Measurements from ENCODE around the gene KLHL22. TPM values are rescaled to one million over a fixed set of nuclear protein-coding genes. Genes with fewer than 3 reads are reported as not detected.

KLHL22 gene
- total and polyA plus RNA-seq, 2 of the 13 experiments (the other 11 are each of a cell fraction or from before 2014, with no cell fraction given) = 10.9 to 14.8 TPM

DNA sequence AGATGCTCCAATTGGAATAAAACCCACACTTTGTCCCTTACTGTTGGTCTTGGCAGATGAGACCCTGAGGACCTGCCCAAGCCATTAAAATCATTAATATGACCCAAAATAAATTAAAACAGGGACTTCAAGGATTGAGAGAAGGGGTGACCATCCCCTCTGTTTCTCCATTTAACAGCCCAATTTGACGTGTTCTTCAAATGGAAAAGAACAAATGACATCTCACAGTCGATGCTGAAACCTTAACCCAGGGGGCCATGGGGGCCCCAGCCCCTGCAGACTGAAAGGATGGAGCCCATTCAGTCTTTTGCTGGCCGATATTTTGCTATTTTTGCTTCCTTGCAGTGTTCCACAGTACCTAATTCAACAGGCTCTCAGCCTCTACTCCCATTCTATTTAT lies 81.1 kb downstream of the KLHL22 start:
- no peaks in the 10 kb centered on the region for H4K20me1 ChIP-seq (ENCODE audit: insufficient read depth, low read length)
- H3K9ac ChIP-seq (ENCODE audit: insufficient read depth, low read depth, low read length) = no peak overlapping the region
- peaks cover 0 to 8% of the 10 kb centered on the region in 2 experiments; a peak in 2 of 5 replicates for H3K27me3 ChIP-seq (ENCODE audit: control insufficient read depth in 1 of 2, insufficient read depth in 2 of 2, low read length in 2 of 2)
- H2AFZ ChIP-seq (ENCODE audit: low read length) = no peak overlapping the region
- no TSS peak for BruUV-seq (replicated peaks)
- no peak for TF ChIP-seq DNMT3B (CRISPR knock-in tag; conservative IDR thresholded peaks at IDR 0.05)
- TF ChIP-seq, protein P1, sequence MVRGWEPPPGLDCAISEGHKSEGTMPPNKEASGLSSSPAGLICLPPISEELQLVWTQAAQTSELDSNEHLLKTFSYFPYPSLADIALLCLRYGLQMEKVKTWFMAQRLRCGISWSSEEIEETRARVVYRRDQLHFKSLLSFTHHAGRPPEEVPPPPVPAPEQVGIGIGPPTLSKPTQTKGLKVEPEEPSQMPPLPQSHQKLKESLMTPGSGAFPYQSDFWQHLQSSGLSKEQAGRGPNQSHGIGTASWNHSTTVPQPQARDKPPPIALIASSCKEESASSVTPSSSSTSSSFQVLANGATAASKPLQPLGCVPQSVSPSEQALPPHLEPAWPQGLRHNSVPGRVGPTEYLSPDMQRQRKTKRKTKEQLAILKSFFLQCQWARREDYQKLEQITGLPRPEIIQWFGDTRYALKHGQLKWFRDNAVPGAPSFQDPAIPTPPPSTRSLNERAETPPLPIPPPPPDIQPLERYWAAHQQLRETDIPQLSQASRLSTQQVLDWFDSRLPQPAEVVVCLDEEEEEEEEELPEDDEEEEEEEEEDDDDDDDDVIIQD (CRISPR knock-in tag; IDR thresholded peaks at IDR 0.05; ENCODE audit: low read depth) = no peak
- TF ChIP-seq SMARCE1 (IDR thresholded peaks at IDR 0.05; ENCODE audit: borderline replicate concordance) = no peak
- TF ChIP-seq SMYD3 (CRISPR knock-in tag; IDR thresholded peaks at IDR 0.05) = no peak
- TF ChIP-seq SOX13 (IDR thresholded peaks at IDR 0.05) = no peak
- TF ChIP-seq SOX13 (CRISPR knock-in tag; conservative IDR thresholded peaks at IDR 0.05 in 1 of 2, IDR thresholded peaks at IDR 0.05 in 1 of 2) = no peak
- TF ChIP-seq, protein P2, sequence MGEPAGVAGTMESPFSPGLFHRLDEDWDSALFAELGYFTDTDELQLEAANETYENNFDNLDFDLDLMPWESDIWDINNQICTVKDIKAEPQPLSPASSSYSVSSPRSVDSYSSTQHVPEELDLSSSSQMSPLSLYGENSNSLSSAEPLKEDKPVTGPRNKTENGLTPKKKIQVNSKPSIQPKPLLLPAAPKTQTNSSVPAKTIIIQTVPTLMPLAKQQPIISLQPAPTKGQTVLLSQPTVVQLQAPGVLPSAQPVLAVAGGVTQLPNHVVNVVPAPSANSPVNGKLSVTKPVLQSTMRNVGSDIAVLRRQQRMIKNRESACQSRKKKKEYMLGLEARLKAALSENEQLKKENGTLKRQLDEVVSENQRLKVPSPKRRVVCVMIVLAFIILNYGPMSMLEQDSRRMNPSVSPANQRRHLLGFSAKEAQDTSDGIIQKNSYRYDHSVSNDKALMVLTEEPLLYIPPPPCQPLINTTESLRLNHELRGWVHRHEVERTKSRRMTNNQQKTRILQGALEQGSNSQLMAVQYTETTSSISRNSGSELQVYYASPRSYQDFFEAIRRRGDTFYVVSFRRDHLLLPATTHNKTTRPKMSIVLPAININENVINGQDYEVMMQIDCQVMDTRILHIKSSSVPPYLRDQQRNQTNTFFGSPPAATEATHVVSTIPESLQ (CRISPR knock-in tag; conservative IDR thresholded peaks at IDR 0.05) = no peak
- no peak for TF ChIP-seq YEATS4 (CRISPR knock-in tag; IDR thresholded peaks at IDR 0.05; ENCODE audit: borderline replicate concordance)
- TF ChIP-seq CBFB (CRISPR knock-in tag; IDR thresholded peaks at IDR 0.05) = no peak
- TF ChIP-seq TRIM24 (CRISPR knock-in tag; IDR thresholded peaks at IDR 0.05) = no peak
- TF ChIP-seq, protein P3, sequence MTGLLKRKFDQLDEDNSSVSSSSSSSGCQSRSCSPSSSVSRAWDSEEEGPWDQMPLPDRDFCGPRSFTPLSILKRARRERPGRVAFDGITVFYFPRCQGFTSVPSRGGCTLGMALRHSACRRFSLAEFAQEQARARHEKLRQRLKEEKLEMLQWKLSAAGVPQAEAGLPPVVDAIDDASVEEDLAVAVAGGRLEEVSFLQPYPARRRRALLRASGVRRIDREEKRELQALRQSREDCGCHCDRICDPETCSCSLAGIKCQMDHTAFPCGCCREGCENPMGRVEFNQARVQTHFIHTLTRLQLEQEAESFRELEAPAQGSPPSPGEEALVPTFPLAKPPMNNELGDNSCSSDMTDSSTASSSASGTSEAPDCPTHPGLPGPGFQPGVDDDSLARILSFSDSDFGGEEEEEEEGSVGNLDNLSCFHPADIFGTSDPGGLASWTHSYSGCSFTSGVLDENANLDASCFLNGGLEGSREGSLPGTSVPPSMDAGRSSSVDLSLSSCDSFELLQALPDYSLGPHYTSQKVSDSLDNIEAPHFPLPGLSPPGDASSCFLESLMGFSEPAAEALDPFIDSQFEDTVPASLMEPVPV (CRISPR knock-in tag; IDR thresholded peaks at IDR 0.05) = no peak
- no peak for TF ChIP-seq ZNF382 (CRISPR knock-in tag; IDR thresholded peaks at IDR 0.05; ENCODE audit: borderline replicate concordance)
- TF ChIP-seq STAT5B (CRISPR knock-in tag; IDR thresholded peaks at IDR 0.05) = no peak
- no peak for TF ChIP-seq YY1 (IDR thresholded peaks at IDR 0.05; ENCODE audit: insufficient read depth, insufficient replicate concordance, low read depth, low read length)
- no peak for TF ChIP-seq ZNF124 (CRISPR knock-in tag; IDR thresholded peaks at IDR 0.05)
- no peak for TF ChIP-seq ZNF614 (CRISPR knock-in tag; IDR thresholded peaks at IDR 0.05; ENCODE audit: borderline replicate concordance)
- TF ChIP-seq KDM3A (CRISPR knock-in tag; IDR thresholded peaks at IDR 0.05; ENCODE audit: low read depth) = no peak
- TF ChIP-seq, protein P4, sequence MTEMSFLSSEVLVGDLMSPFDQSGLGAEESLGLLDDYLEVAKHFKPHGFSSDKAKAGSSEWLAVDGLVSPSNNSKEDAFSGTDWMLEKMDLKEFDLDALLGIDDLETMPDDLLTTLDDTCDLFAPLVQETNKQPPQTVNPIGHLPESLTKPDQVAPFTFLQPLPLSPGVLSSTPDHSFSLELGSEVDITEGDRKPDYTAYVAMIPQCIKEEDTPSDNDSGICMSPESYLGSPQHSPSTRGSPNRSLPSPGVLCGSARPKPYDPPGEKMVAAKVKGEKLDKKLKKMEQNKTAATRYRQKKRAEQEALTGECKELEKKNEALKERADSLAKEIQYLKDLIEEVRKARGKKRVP (CRISPR knock-in tag; IDR thresholded peaks at IDR 0.05) = no peak
- TF ChIP-seq ZNF33A (CRISPR knock-in tag; IDR thresholded peaks at IDR 0.05; ENCODE audit: borderline replicate concordance) = no peak
- no peak for TF ChIP-seq DR1 (CRISPR knock-in tag; IDR thresholded peaks at IDR 0.05)
- TF ChIP-seq RFX1 (IDR thresholded peaks at IDR 0.05) = no peak
- no peak overlapping the region for H3K4me2 ChIP-seq (ENCODE audit: low read depth, low read length)
- POLR2A ChIA-PET = no interaction called here
- no peak overlapping the region for H3K4me3 ChIP-seq (replicated peaks in 1 of 3; ENCODE audit: insufficient read depth in 1 of 3, low read depth in 2 of 3, low read length in 3 of 3)
- no peak for ATAC-seq
- in situ Hi-C loops (cut with HindIII; ENCODE audit: extremely low pct_ligation_motif_present, low pct_unique_long_range_greater_than_20kb) = loop anchor here (10.0 kb wide), 1 partner anchor 160 kb away; no protein-coding TSS in a partner anchor
- no peaks in the 10 kb centered on the region for H3K36me3 ChIP-seq (replicated peaks in 1 of 2; ENCODE audit: control insufficient read depth in 1 of 2, insufficient read depth in 2 of 2, low read length in 2 of 2)
- FAIRE-seq = no peak
- intact Hi-C loops (cut with micrococcal nuclease; ENCODE audit: unreplicated experiment) = no loop called here
- no peaks in the 10 kb centered on the region for H3K9me3 ChIP-seq (ENCODE audit: low read length)
- CTCF ChIA-PET (ENCODE audit: low intra/inter-chr PET ratio, low total read pairs) = no interaction called here
- H3K4me1 ChIP-seq (ENCODE audit: insufficient read depth, low read length) = peaks cover 23% of the 10 kb centered on the region
- no peak for DNase-seq (ENCODE audit: low spot score)
- H3K27ac ChIP-seq (ENCODE audit: extremely low read length, insufficient read depth, low read length) = no peak overlapping the region
- H3K79me2 ChIP-seq (ENCODE audit: insufficient read depth, low read length) = no peaks in the 10 kb centered on the region
- WGBS (ENCODE audit: low lambda C conversion rate) = 3% methylated on average over 3 of the region's 3 CpGs

Data from HepG2 (cell line).